GM12878 (cell line): ENCODE measurements around the gene SPSB3. TPM values are rescaled to one million over a fixed set of nuclear protein-coding genes. Genes with fewer than 3 reads are reported as not detected.
"Not testable (repeated sequence)": the region's sequence is repeated elsewhere in the genome, so short reads cannot be mapped to it uniquely, and the experiment has no call there.

Experiments used
- ATAC-seq: fragments of 200-7000 bp; cut with Tn5 transposase; 3 replicates; pipeline ENCODE4 v1.9.1; 2020; ENCODE audit warnings: mild to moderate bottlenecking, moderate library complexity
- BruUV-seq: library from RNA; stranded (reverse); fragments of 400-500 nt; replicated peaks from 2 replicates; lab custom pipeline; 2021; lab: Mats Ljungman, UMichigan
- CTCF ChIA-PET: fragments of 300-600 bp; sonication (Branson Sonifier 250); formaldehyde crosslinking; extraction: SDS; loops from one replicate; lab custom pipeline; 2021; ENCODE audit warnings: inconsistent platforms; lab: Yijun Ruan, JAX
- POLR2A ChIA-PET: fragments of 350-600 bp; formaldehyde crosslinking; extraction: SDS; loops from one replicate; lab custom pipeline; 2021; ENCODE audit warnings: inconsistent platforms; lab: Charles Lee
- RAD21 ChIA-PET: fragments of 300-600 bp; sonication (Branson Sonifier 250); formaldehyde crosslinking; loops from one replicate; lab custom pipeline; 2023; ENCODE audit warnings: antibody characterized with exemption; ENCODE audit not compliant: unreplicated experiment; lab: Charles Lee
- SMC1A ChIA-PET: fragments of 300-600 bp; sonication (Branson Sonifier 250); formaldehyde crosslinking; loops from one replicate; lab custom pipeline; 2023; ENCODE audit not compliant: unreplicated experiment, uncharacterized antibody; lab: Charles Lee
- DNase-seq: peaks from one replicate; pipeline ENCODE4 v3.0.0-alpha.2; 2011; ENCODE audit warnings: low read depth, low spot score
- FAIRE-seq: peaks from 3 replicates; lab custom pipeline; 2011; peaks lifted over from hg19 to GRCh38; lab: Jason Lieb, UNC
- H2AFZ ChIP-seq: 2 replicates; pipeline ENCODE4 v1.6.0; 2011; ENCODE audit warnings: low read depth, low read length, control low read depth; ENCODE audit not compliant: control insufficient read depth
- H3K27ac ChIP-seq: 2 replicates; pipeline ENCODE4 v1.5.1; 2011; ENCODE audit warnings: control low read depth; ENCODE audit not compliant: control insufficient read depth, insufficient read depth
- H3K27me3 ChIP-seq, 2 experiments: replicated peaks in 1 of 2; 2 replicates each; pipeline versions ENCODE4 v1.6.0 to v1.6.1; 2011; ENCODE audit warnings: low read length in 1 of 2; ENCODE audit not compliant: control insufficient read depth in 2 of 2, insufficient read depth in 2 of 2
- H3K36me3 ChIP-seq, 2 experiments: 2 replicates each; pipeline ENCODE4 v1.5.1; 2011; ENCODE audit warnings: low read length in 1 of 2; ENCODE audit not compliant: control insufficient read depth in 2 of 2, insufficient read depth in 2 of 2
- H3K4me1 ChIP-seq: 2 replicates; pipeline ENCODE4 v1.6.1; 2011; ENCODE audit warnings: mild to moderate bottlenecking, low read length, moderate library complexity, mixed read lengths; ENCODE audit not compliant: control insufficient read depth, insufficient read depth
- H3K4me2 ChIP-seq: 2 replicates; pipeline ENCODE4 v1.6.0; 2011; ENCODE audit warnings: control low read depth; ENCODE audit not compliant: control insufficient read depth, insufficient read depth
- H3K4me3 ChIP-seq: fragments of 200-600 bp; sonication (generic); 2 replicates; pipeline ENCODE4 v1.5.1; 2016
- H3K79me2 ChIP-seq: 2 replicates; pipeline ENCODE4 v1.6.0; 2011; ENCODE audit warnings: low read length; ENCODE audit not compliant: control insufficient read depth, insufficient read depth
- H3K9ac ChIP-seq: 2 replicates; pipeline ENCODE4 v1.8.0; 2011; ENCODE audit warnings: low read length, control low read depth, mixed read lengths; ENCODE audit not compliant: control insufficient read depth, insufficient read depth
- H3K9me3 ChIP-seq: replicated peaks from 3 replicates; pipeline ENCODE4 v1.5.1; 2011; ENCODE audit warnings: mild to moderate bottlenecking, low read length; ENCODE audit not compliant: control insufficient read depth, insufficient read depth
- H4K20me1 ChIP-seq: 2 replicates; pipeline ENCODE4 v1.6.0; 2011; ENCODE audit not compliant: control insufficient read depth, insufficient read depth
- BCLAF1 ChIP-seq: fragments of 450-650 bp; IDR thresholded peaks from 2 replicates; pipeline ENCODE4 v1.6.1; 2017; ENCODE audit warnings: antibody characterized with exemption, mild to moderate bottlenecking, moderate library complexity
- REST ChIP-seq: IDR thresholded peaks from 2 replicates; pipeline ENCODE4 v1.6.1; 2012; ENCODE audit warnings: mild to moderate bottlenecking, low read depth, low read length
- WGBS: methylation state at CpG from one replicate; pipeline ENCODE4 v1.1.6; 2016; ENCODE audit warnings: low lambda C conversion rate; ENCODE audit not compliant: insufficient replicate concordance, insufficient coverage; ENCODE audit errors: missing lambda C conversion rate; 5-methylcytosine and 5-hydroxymethylcytosine counted together
- in situ Hi-C: fragments of 300-500 bp; cut with MboI; formaldehyde crosslinking; loops from 9 replicates; pipeline ENCODE4 v1.14.3; 2018; ENCODE audit warnings: mixed read lengths
- intact Hi-C: fragments of 100-400 bp; cut with micrococcal nuclease; formaldehyde crosslinking; loops from one replicate; pipeline ENCODE4 v1.14.2; 2022; ENCODE audit not compliant: unreplicated experiment
- polyA plus RNA-seq, 11 experiments: library from polyadenylated mRNA; depleted of rRNA in 4 of 11; unstranded in 6 of 11; stranded (reverse) in 5 of 11; fragments of >200 nt; fragmentation: Nextera tagmentation in 4 of 11; fragmentation: Illumina TruSeq in 1 of 11; extraction: Ambion mirVana in 4 of 11; extraction: Trizol in 1 of 11; gene quantifications; 1 replicate in 1 of 11; 2 replicates in 10 of 11; pipeline versions ENCODE4 v1.2.1 to v1.2.3, GENCODE V29; 2011 to 2016; ENCODE audit warnings: inconsistent platforms in 2 of 11, missing spikeins in 2 of 11, low read depth in 1 of 11
- total RNA-seq, 4 experiments: library from RNA; depleted of rRNA in 3 of 4; stranded (reverse); fragments of >200 nt in 3 of 4; fragmentation: Illumina TruSeq in 1 of 4; extraction: Trizol in 1 of 4; gene quantifications; 2 replicates each; pipeline versions ENCODE4 v1.2.1 to v1.2.3, GENCODE V29; 2013 to 2021

Gene SPSB3
- total and polyA plus RNA-seq, 10 of the 15 experiments (the other 5 are each of a cell fraction or from before 2014, with no cell fraction given) = 0.31 to 26.9 (median 14.0) TPM

- TF ChIP-seq BCLAF1 = no peak
- TF ChIP-seq REST = no peak
These were observed 48.2 kb downstream of the SPSB3 start (continued) for GRCh38 chr16:1734123-1734522.

GRCh38 chr16:1732551-1732987 is 49.8 kb downstream of the SPSB3 start:
- FAIRE-seq, H3K9me3 ChIP-seq, DNase-seq, H3K4me1 ChIP-seq, RAD21 ChIA-PET, BruUV-seq, SMC1A ChIA-PET, H3K4me2 ChIP-seq, CTCF ChIA-PET, in situ Hi-C loops, H3K27ac ChIP-seq, H4K20me1 ChIP-seq, H3K9ac ChIP-seq, H3K79me2 ChIP-seq, H2AFZ ChIP-seq, H3K4me3 ChIP-seq, POLR2A ChIA-PET, H3K27me3 ChIP-seq, ATAC-seq, intact Hi-C loops: not testable (repeated sequence)
- H3K36me3 ChIP-seq = peaks cover 0 to 30% of the 10 kb centered on the region in 2 experiments
- WGBS = 97% methylated on average over 21 of the region's 21 CpGs
